ENCODE data around the gene C9. TPM values are rescaled to one million over a fixed set of nuclear protein-coding genes. Genes with fewer than 3 reads are reported as not detected.

Gene C9
- total RNA-seq, 4 donors from 2014 or later = 0.38 to 1.3 TPM; not detected in 2

DNA sequence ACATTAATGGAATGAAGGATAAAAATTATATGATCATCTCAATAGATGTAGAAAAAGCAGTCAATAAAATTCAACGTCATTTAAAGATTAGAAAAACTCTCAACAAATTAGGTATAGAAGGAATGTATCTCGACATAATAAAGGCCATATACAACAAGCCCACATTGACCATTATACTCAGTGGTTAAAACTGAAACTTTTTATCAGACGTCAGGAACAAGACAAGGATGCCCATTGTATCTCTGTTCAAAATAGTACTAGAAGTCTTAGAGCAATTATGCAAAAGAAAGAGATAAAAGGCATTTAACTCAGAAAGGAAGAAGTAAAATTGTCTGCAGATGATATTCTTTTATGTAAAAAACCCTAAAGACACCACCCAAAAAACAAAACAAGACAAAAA lies 40.8 kb downstream of the C9 start:
- no peak for TF ChIP-seq CTCF (IDR thresholded peaks at IDR 0.05; ENCODE audit: low read depth)

DNA sequence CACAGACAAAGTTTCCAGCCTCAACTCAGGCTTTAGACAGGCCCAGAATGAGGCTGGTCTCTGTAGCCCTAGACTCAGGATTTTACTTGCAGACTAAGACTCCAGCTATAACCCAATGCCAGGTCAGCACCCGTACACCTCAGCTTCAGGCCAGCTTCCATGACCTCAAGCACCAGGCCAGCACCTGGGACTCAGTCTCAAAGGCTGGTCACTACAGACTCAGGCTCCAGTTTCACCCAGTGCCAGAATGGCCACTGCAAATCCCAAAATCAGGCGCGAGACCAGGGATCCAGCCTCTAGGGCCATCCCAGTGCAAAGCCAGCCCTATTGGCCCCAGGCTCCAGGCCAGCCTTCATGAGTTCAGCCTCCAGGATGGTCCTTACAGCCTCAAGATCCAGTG lies 44.9 kb downstream of the C9 start:
- TF ChIP-seq CTCF (IDR thresholded peaks at IDR 0.05; ENCODE audit: low read depth) = no peak

- TF ChIP-seq CTCF (IDR thresholded peaks at IDR 0.05; ENCODE audit: low read depth) = no peak
Observed at GRCh38 chr5:39315995-39316394, 48.3 kb downstream of the C9 start.

DNA sequence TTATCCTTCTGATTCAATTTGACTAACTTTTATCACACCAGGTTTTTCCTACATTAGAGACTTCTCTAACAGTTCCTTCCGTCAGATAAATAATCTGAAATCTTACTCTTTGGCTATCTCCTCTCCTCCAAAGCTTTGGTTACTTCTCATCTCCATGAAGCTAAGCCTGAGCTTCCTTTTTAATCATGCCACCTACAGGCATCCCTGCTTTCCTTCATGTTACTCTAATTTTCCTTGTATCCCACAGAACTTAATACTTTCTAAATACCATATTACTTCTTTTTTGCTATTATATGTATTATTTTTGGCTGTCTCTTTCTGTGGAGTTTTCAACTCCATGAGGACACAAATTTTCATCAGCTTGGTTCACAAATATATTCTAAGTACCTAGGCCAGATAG lies 49.7 kb downstream of the C9 start:
- TF ChIP-seq CTCF (IDR thresholded peaks at IDR 0.05; ENCODE audit: low read depth) = no peak

DNA sequence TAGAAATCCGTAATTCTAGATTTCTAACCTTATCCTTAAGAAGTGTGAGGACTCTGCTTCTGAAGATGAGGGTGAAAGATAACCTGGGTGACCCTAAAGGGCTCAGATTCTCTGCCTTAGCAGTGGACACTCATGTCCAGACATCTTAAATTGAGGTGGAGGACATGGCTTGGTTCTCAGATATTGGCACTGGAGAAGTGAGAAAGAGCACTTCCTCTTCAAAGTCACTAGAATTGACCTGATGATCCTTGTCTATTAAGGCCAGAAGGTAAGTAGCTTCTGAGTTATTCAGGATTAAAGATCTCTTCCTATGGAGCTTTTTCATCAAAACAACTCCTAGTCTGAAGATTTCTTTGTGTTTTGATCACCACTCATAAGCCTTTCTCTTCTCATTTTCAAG lies 54.8 kb downstream of the C9 start:
- TF ChIP-seq CTCF (IDR thresholded peaks at IDR 0.05; ENCODE audit: low read depth) = no peak

DNA sequence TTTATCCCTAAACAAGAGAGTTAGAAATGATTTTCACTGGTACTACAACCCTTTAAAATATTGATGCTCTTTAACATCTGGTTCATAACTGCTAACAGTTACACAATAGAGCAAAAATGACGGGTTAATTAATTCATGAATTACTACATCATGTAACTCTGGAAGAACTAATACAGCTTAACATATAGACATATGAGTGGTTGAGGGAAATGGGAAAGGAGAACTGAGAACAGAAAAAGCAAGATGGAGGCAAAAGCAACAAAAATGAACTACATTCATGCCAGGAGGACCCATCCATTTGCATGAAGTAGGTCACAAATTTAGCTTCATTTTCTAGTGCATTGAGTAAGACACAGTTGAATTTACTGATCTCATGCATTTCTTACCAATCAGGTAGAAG lies 61.8 kb downstream of the C9 start:
- TF ChIP-seq CTCF (IDR thresholded peaks at IDR 0.05; ENCODE audit: low read depth) = no peak

- TF ChIP-seq CTCF (IDR thresholded peaks at IDR 0.05; ENCODE audit: low read depth) = no peak
Observed at GRCh38 chr5:39301406-39301805, 62.9 kb downstream of the C9 start.

GRCh38 chr5:39299962-39300361 lies 64.3 kb downstream of the C9 start:
- TF ChIP-seq CTCF (IDR thresholded peaks at IDR 0.05; ENCODE audit: low read depth) = no peak
